ENCODE measurements around the gene CBFA2T3. TPM values are rescaled to one million over a fixed set of nuclear protein-coding genes. Genes with fewer than 3 reads are reported as not detected.

Gene CBFA2T3
- total RNA-seq, 6 experiments from 2014 or later, result 2.5 to 9.8 (median 4.2) TPM

- H3K4me3 ChIP-seq, result no peak overlapping the region
Measured at GRCh38 chr16:88957433-88957767, 19.6 kb downstream of the CBFA2T3 start.

GRCh38 chr16:88956546-88957432 lies 20.2 kb downstream of the CBFA2T3 start:
- 20% methylated on average over 2 of the region's 33 CpGs for WGBS (ENCODE audit: insufficient coverage, low coverage, low lambda C conversion rate, missing lambda C conversion rate)
- no peak for ATAC-seq
- Histone ChIP-seq H3K36me3 (no peaks in the 10 kb centered on the region), H3K4me1 (no peaks in the 10 kb centered on the region), H3K9me3 (no peaks in the 10 kb centered on the region), H3K4me3 (no peak overlapping the region), H3K27me3 (no peaks in the 10 kb centered on the region), H3K27ac (no peak overlapping the region)
- intact Hi-C loops (cut with DNase I), result no loop called here
- TF ChIP-seq POLR2A (IDR thresholded peaks at IDR 0.05) (no peak), CTCF (IDR thresholded peaks at IDR 0.05) (no peak)
- peak in 2 of 3 donors; percentile 10 to 48 for DNase-seq

More at GRCh38 chr16:88957433-88957767, 19.6 kb downstream of the CBFA2T3 start:
- no peaks in the 10 kb centered on the region for H3K4me1 ChIP-seq
- 36% methylated on average over 7 of the region's 9 CpGs for WGBS (ENCODE audit: insufficient coverage, low coverage, low lambda C conversion rate, missing lambda C conversion rate)
- no peaks in the 10 kb centered on the region for H3K9me3 ChIP-seq
- intact Hi-C loops (cut with DNase I), result no loop called here
- H3K27ac ChIP-seq, result no peak overlapping the region
- DNase-seq (no peak), ATAC-seq (no peak)
- TF ChIP-seq POLR2A (IDR thresholded peaks at IDR 0.05), result no peak
- no peak for TF ChIP-seq CTCF (IDR thresholded peaks at IDR 0.05)
- no peaks in the 10 kb centered on the region for H3K36me3 ChIP-seq
- H3K27me3 ChIP-seq, result no peaks in the 10 kb centered on the region

- no peak overlapping the region for H3K27ac ChIP-seq
- H3K27me3 ChIP-seq, result no peaks in the 10 kb centered on the region
- 66% methylated on average over 6 of the region's 14 CpGs for WGBS (ENCODE audit: insufficient coverage, low coverage, low lambda C conversion rate, missing lambda C conversion rate)
- no peaks in the 10 kb centered on the region for H3K36me3 ChIP-seq
- ATAC-seq (no peak), DNase-seq (peak in 1 of 3 donors; percentile 46)
- H3K9me3 ChIP-seq, result no peaks in the 10 kb centered on the region
- TF ChIP-seq CTCF (IDR thresholded peaks at IDR 0.05) (no peak), POLR2A (IDR thresholded peaks at IDR 0.05) (no peak)
- intact Hi-C loops (cut with DNase I), result no loop called here
- H3K4me1 ChIP-seq, result no peaks in the 10 kb centered on the region
- no peak overlapping the region for H3K4me3 ChIP-seq
Measured at GRCh38 chr16:88955906-88956305, 21.1 kb downstream of the CBFA2T3 start.

- ATAC-seq, result peak in 2 of 4 donors; percentile 17 to 24
- Histone ChIP-seq H3K4me3 (no peak overlapping the region), H3K4me1 (no peaks in the 10 kb centered on the region), H3K9me3 (no peaks in the 10 kb centered on the region), H3K27me3 (no peaks in the 10 kb centered on the region), H3K27ac (no peak overlapping the region), H3K36me3 (no peaks in the 10 kb centered on the region)
- TF ChIP-seq POLR2A (IDR thresholded peaks at IDR 0.05), result no peak
- no peak for TF ChIP-seq CTCF (IDR thresholded peaks at IDR 0.05)
- WGBS (ENCODE audit: insufficient coverage, low coverage, low lambda C conversion rate, missing lambda C conversion rate), result 62% methylated on average over 12 of the region's 28 CpGs
- DNase-seq, result no peak
- intact Hi-C loops (cut with DNase I), result no loop called here
Measured at GRCh38 chr16:88953003-88953690, 23.9 kb downstream of the CBFA2T3 start.
